Epithelial cell of proximal tubule (primary cell): ENCODE measurements around the gene ATRAID. TPM values are rescaled to one million over a fixed set of nuclear protein-coding genes. Genes with fewer than 3 reads are reported as not detected.

Source experiments
- DNase-seq: peaks from one replicate; pipeline ENCODE4 v3.0.0-alpha.2; 2011; ENCODE audit warnings: low read depth
- H3K4me3 ChIP-seq: 2 replicates; pipeline ENCODE4 v1.5.1; 2011; ENCODE audit warnings: low read depth, mild to moderate bottlenecking, low read length
- CTCF ChIP-seq: conservative IDR thresholded peaks from 2 replicates; pipeline ENCODE4 v1.5.1; 2012; ENCODE audit warnings: low read depth, mild to moderate bottlenecking, low read length
- total RNA-seq: library from RNA; depleted of rRNA; stranded (reverse); fragments of >200 nt; gene quantifications from 2 replicates; pipeline ENCODE4 v1.2.3, GENCODE V29; 2015

Gene ATRAID
- total RNA-seq, 1 donor from 2014 or later, result 90.3 TPM

GRCh38 chr2:27236136-27236535 is 24.3 kb downstream of the ATRAID start:
- H3K4me3 ChIP-seq, result no peak overlapping the region
- TF ChIP-seq CTCF, result no peak

GRCh38 chr2:27236626-27237025 is 24.8 kb downstream of the ATRAID start:
- no peak overlapping the region for H3K4me3 ChIP-seq
- TF ChIP-seq CTCF, result no peak
- DNase-seq, result no peak

More at GRCh38 chr2:27236136-27236535, 24.3 kb downstream of the ATRAID start:
- no peak for DNase-seq

- H3K4me3 ChIP-seq, result no peak overlapping the region
- no peak for TF ChIP-seq CTCF
- DNase-seq, result no peak
Observed at GRCh38 chr2:27237341-27237945, 25.6 kb downstream of the ATRAID start.

GRCh38 chr2:27238976-27239375 is 27.1 kb downstream of the ATRAID start:
- H3K4me3 ChIP-seq, result no peak overlapping the region
- no peak for TF ChIP-seq CTCF
- DNase-seq, result no peak

GRCh38 chr2:27240406-27240805 is 28.6 kb downstream of the ATRAID start:
- DNase-seq, result no peak
- no peak for TF ChIP-seq CTCF
- no peak overlapping the region for H3K4me3 ChIP-seq

GRCh38 chr2:27241761-27242613 is 30.1 kb downstream of the ATRAID start:
- TF ChIP-seq CTCF, result no peak
- DNase-seq, result no peak
- no peak overlapping the region for H3K4me3 ChIP-seq
